Sigmoid colon (tissue), 7 donors: ENCODE measurements around the gene HOXD8. TPM values are rescaled to one million over a fixed set of nuclear protein-coding genes. Genes with fewer than 3 reads are reported as not detected.
A peak's percentile ranks its signal among the peaks of the same experiment; 100 is the strongest.

Source experiments
- DNase-seq: peaks from one replicate; pipeline ENCODE4 v3.0.0-alpha.2; 2019
- H3K27ac ChIP-seq, 4 donors: fragments of 200-600 bp; sonication (generic); one replicate each; pipeline ENCODE4 v1.5.1; 2016 to 2019; ENCODE audit warnings: mild to moderate bottlenecking in 1 of 4
- H3K27me3 ChIP-seq, 3 donors: fragments of 200-600 bp; sonication (generic); one replicate each; pipeline ENCODE4 v1.5.1; 2019; ENCODE audit warnings: mild to moderate bottlenecking in 1 of 3
- H3K36me3 ChIP-seq, 4 donors: fragments of 200-600 bp; sonication (generic); one replicate each; pipeline ENCODE4 v1.5.1; 2016 to 2019
- H3K4me1 ChIP-seq, 4 donors: fragments of 200-600 bp; sonication (generic); one replicate each; pipeline ENCODE4 v1.5.1; 2017 to 2019
- H3K4me3 ChIP-seq, 4 donors: fragments of 200-600 bp; sonication (generic); one replicate each; pipeline ENCODE4 v1.5.1; 2017 to 2019; ENCODE audit warnings: mild to moderate bottlenecking in 2 of 4, moderate library complexity in 1 of 4
- H3K9me3 ChIP-seq, 4 donors: fragments of 200-600 bp in 3 of 4; sonication (generic) in 3 of 4; one replicate each; pipeline versions ENCODE4 v1.5.1 to v1.6.1; 2013 to 2019
- EP300 ChIP-seq, 4 donors: sonication (generic); formaldehyde crosslinking; IDR thresholded peaks; one replicate each; pipeline ENCODE4 v1.6.1; 2017; ENCODE audit warnings: antibody characterized with exemption in 4 of 4
- POLR2A ChIP-seq, 2 donors: fragments of 450-650 bp; IDR thresholded peaks; one replicate each; pipeline ENCODE4 v1.6.1; 2016; ENCODE audit warnings: antibody characterized with exemption in 2 of 2, mild to moderate bottlenecking in 2 of 2, moderate library complexity in 2 of 2
- POLR2AphosphoS5 ChIP-seq, 4 donors: sonication (generic); formaldehyde crosslinking; IDR thresholded peaks; one replicate each; pipeline ENCODE4 v1.6.1; 2017; ENCODE audit warnings: antibody characterized with exemption in 4 of 4
- WGBS, 2 donors: extraction: QIAGEN DNeasy Blood & Tissue Kit; methylation state at CpG; one replicate each; pipeline ENCODE4 v1.1.7; 2013; 5-methylcytosine and 5-hydroxymethylcytosine counted together
- intact Hi-C: fragments of 100-400 bp; cut with DNase I; formaldehyde crosslinking; loops from one replicate; pipeline ENCODE4 v1.15.1; 2023
- polyA plus RNA-seq, 3 donors: library from polyadenylated mRNA; stranded (reverse); fragments of 200-250 nt; gene quantifications; one replicate each; pipeline ENCODE4 v1.2.3, GENCODE V29; 2013
- total RNA-seq, 4 donors: library from RNA; depleted of rRNA; stranded (reverse); fragments of >200 nt; gene quantifications; one replicate each; pipeline ENCODE4 v1.1.0, GENCODE V29; 2016
- TF ChIP-seq, protein P1 (sequence below), 4 experiments: fragments of 450-650 bp in 3 of 4; fragments of 200-600 bp in 1 of 4; IDR thresholded peaks; one replicate each; pipeline ENCODE4 v1.5.1; 2016 to 2019; ENCODE audit warnings: antibody characterized with exemption in 4 of 4, mild to moderate bottlenecking in 3 of 4, moderate library complexity in 2 of 4
- donor health status: healthy with polysubstance abuse.
- donor health status: Bipolar disorder and iron deficiency.
- donor health status: healthy.

The HOXD8 gene
- total and polyA plus RNA-seq, 7 donors: 2.5 to 19.7 (median 10.8) TPM

DNA sequence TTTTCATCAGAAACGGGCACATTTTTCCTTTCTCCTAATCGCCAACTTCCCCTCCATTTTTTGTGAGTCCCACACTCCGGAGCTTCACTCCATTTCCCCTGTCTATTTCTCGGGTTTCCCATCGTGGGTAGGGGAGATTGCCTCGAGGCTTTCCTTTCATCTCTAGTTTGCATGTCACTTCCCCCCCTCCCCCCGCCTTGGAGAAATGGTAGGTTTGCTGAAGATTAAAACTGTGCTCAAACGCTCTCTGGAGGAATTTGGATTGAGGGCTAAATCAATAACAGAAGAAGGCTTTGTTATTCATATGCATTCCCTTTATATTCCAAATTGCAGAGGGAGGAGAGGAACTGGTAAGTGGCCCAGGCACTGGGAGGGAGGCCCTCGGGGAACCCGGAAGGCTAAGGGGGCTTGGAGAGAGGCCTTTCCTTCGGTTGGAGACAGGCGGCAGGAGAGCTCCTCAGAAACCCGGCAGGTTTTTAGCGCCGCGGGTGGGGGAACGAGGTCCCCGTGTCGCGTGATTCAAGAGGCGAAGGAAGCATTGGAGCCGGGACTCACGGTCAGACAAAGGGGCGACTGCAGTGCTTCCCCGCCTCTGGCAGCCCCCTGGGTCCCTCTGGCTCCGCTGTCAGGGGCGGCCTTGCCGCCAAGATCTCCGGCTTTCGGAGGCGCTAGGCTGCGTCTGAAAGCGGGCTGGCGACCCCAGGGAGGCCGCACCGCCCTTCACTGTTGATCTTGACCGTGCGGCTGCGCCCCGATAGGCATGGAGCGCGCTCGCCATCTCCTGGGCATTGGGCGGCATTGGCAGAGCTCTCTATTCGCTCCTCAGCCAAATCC is 32.3 kb upstream of the HOXD8 start:
- H3K27ac ChIP-seq: peak overlapping the region in 3 of 4 donors; percentile 92 to 96 (median 94)
- intact Hi-C loops: loop anchor here (2.0 to 5.0 kb wide), 3 partner anchors 16 to 930 kb away; partner anchors contain the start of gene ATF2
- TF ChIP-seq POLR2AphosphoS5 (IDR thresholded peaks at IDR 0.05) (peak in 3 of 4 donors; percentile 40 to 71 (median 63)), POLR2A (IDR thresholded peaks at IDR 0.05) (no peak), EP300 (IDR thresholded peaks at IDR 0.05) (no peak)
- TF ChIP-seq, protein P1, sequence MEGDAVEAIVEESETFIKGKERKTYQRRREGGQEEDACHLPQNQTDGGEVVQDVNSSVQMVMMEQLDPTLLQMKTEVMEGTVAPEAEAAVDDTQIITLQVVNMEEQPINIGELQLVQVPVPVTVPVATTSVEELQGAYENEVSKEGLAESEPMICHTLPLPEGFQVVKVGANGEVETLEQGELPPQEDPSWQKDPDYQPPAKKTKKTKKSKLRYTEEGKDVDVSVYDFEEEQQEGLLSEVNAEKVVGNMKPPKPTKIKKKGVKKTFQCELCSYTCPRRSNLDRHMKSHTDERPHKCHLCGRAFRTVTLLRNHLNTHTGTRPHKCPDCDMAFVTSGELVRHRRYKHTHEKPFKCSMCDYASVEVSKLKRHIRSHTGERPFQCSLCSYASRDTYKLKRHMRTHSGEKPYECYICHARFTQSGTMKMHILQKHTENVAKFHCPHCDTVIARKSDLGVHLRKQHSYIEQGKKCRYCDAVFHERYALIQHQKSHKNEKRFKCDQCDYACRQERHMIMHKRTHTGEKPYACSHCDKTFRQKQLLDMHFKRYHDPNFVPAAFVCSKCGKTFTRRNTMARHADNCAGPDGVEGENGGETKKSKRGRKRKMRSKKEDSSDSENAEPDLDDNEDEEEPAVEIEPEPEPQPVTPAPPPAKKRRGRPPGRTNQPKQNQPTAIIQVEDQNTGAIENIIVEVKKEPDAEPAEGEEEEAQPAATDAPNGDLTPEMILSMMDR (IDR thresholded peaks at IDR 0.05): peak; percentile 70 to 95 (median 88)
- H3K4me1 ChIP-seq: peaks cover 0 to 41% (median 34%) of the 10 kb centered on the region in 4 donors
- no peaks in the 10 kb centered on the region for H3K36me3 ChIP-seq
- peak overlapping the region; percentile 45 to 70 (median 68) for H3K4me3 ChIP-seq
- 1 to 2% methylated on average over 45 of the region's 45 CpGs for WGBS, 2 donors
- peaks cover 0 to 98% (median 35%) of the 10 kb centered on the region in 3 donors for H3K27me3 ChIP-seq
- DNase-seq: peak; percentile 92
- no peaks in the 10 kb centered on the region for H3K9me3 ChIP-seq

GRCh38 chr2:176097820-176098365 is 31.6 kb upstream of the HOXD8 start:
- H3K36me3 ChIP-seq: no peaks in the 10 kb centered on the region
- H3K27me3 ChIP-seq: peaks cover 0 to 96% (median 31%) of the 10 kb centered on the region in 3 donors
- DNase-seq: no peak
- peak overlapping the region; percentile 45 to 70 (median 68) for H3K4me3 ChIP-seq
- H3K9me3 ChIP-seq: no peaks in the 10 kb centered on the region
- peaks cover 0 to 40% (median 33%) of the 10 kb centered on the region in 4 donors for H3K4me1 ChIP-seq
- H3K27ac ChIP-seq: peak overlapping the region in 3 of 4 donors; percentile 92 to 96 (median 94)
- intact Hi-C loops: loop anchor here (2.0 to 5.0 kb wide), 3 partner anchors 17 to 931 kb away; partner anchors contain the start of gene ATF2
- WGBS, 2 donors: 3% methylated on average over 18 of the region's 18 CpGs
- TF ChIP-seq POLR2A (IDR thresholded peaks at IDR 0.05) (peak in 1 of 2 donors; percentile 46), EP300 (IDR thresholded peaks at IDR 0.05) (no peak), POLR2AphosphoS5 (IDR thresholded peaks at IDR 0.05) (peak in 2 of 4 donors; percentile 3 to 27)
- TF ChIP-seq, protein P1 (IDR thresholded peaks at IDR 0.05): peak in 2 of 4 experiments; percentile 0 to 3

DNA sequence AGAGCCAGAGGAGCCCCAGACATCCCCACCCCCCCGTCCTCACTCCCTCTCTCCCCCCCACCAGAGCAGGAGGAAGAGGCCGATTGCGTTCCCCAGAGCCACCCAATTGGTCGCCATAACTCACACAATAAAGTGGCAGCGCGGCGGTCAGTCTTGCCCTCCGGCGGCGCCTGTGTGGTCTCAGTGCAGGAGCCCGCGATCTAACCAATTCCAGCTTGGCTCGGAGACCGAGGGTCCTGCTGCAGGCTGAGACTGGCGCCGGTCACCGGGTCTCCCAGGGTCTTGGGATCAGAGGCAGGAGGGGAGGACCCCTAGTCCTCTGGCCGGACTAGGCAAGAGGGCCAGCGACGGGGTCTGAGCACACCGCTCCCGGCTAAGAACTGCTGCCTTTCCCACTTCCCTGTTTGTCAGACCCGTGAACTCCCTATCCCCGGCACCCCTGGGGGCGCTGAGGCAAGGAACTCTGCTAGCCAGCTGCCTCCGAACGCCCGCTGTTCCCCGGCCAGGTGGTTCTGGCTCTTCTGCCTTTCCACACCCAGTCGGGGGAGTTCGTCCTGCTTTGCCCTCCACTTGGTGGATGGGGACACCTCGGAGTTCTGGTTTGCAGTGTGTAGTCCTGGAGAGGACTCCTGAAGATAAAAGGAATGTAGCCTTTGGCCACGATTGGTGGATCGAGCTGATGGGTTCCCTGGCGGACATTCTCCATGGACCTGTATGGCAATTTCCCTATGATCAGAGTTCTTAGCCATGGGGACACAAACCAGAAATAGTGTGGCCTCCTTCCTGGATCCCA is 30.9 kb upstream of the HOXD8 start:
- intact Hi-C loops: loop anchor here (5.0 kb wide), 2 partner anchors 846 to 931 kb away; partner anchors contain the start of gene ATF2
- peaks cover 0 to 95% (median 27%) of the 10 kb centered on the region in 3 donors for H3K27me3 ChIP-seq
- TF ChIP-seq POLR2A (IDR thresholded peaks at IDR 0.05) (no peak), EP300 (IDR thresholded peaks at IDR 0.05) (no peak), POLR2AphosphoS5 (IDR thresholded peaks at IDR 0.05) (no peak)
- TF ChIP-seq, protein P1 (IDR thresholded peaks at IDR 0.05): no peak

GRCh38 chr2:176099159-176099727 is 30.3 kb upstream of the HOXD8 start:
- DNase-seq: peak; percentile 61
- 36 to 49% methylated on average over 30 of the region's 30 CpGs for WGBS, 2 donors
- intact Hi-C loops: loop anchor here (5.0 kb wide), 2 partner anchors 847 to 932 kb away; partner anchors contain the start of gene ATF2

More for the DNA sequence above, 30.9 kb upstream of the HOXD8 start:
- no peak for DNase-seq
- 13 to 15% methylated on average over 35 of the region's 35 CpGs for WGBS, 2 donors
- Histone ChIP-seq H3K4me1 (peaks cover 0 to 40% (median 34%) of the 10 kb centered on the region in 4 donors), H3K27ac (peak overlapping the region in 3 of 4 donors; percentile 92 to 96 (median 94)), H3K4me3 (peak overlapping the region; percentile 45 to 70 (median 68)), H3K9me3 (no peaks in the 10 kb centered on the region), H3K36me3 (no peaks in the 10 kb centered on the region)

More at GRCh38 chr2:176099159-176099727, 30.3 kb upstream of the HOXD8 start:
- Histone ChIP-seq H3K27ac (peak overlapping the region in 3 of 4 donors; percentile 92 to 96 (median 94)), H3K9me3 (no peaks in the 10 kb centered on the region), H3K27me3 (peaks cover 0 to 89% (median 24%) of the 10 kb centered on the region in 3 donors), H3K4me3 (peak overlapping the region in 2 of 4 donors; percentile 69 to 70), H3K36me3 (no peaks in the 10 kb centered on the region), H3K4me1 (peaks cover 0 to 45% (median 40%) of the 10 kb centered on the region in 4 donors)
- no peak for TF ChIP-seq POLR2A (IDR thresholded peaks at IDR 0.05)
- TF ChIP-seq EP300 (IDR thresholded peaks at IDR 0.05): no peak
- TF ChIP-seq, protein P1 (IDR thresholded peaks at IDR 0.05): no peak
- no peak for TF ChIP-seq POLR2AphosphoS5 (IDR thresholded peaks at IDR 0.05)
